AML-193 (cell line): Measurements from ENCODE around the gene ASGR2.
"Not testable (repeated sequence)": the region's sequence is repeated elsewhere in the genome, so short reads cannot be mapped to it uniquely, and the experiment has no call there.

Experiments
- DNase-seq, 2 experiments: peaks; one replicate each; lab custom pipeline; 2025; lab: John Stamatoyannopoulos, UW

The ASGR2 gene

DNA sequence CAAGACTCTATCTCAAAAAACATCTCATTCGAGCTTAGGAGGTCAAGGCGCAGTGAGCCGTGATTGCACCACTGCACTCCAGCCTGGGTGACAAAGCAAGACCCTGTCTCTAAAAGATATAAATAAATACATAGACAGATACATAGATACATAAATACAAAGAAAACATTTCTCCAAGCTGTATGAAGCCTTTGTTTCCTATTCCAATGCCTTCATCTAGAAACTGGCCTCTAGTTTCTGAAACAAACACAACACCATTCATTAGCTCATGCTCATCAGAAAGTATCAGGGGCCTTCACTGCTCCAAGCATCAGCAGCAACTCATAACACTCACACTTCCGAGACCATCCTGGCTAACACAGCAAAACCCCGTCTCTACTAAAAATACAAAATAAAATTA, 10.3 kb upstream of the ASGR2 start:
- DNase-seq: no peak

DNA sequence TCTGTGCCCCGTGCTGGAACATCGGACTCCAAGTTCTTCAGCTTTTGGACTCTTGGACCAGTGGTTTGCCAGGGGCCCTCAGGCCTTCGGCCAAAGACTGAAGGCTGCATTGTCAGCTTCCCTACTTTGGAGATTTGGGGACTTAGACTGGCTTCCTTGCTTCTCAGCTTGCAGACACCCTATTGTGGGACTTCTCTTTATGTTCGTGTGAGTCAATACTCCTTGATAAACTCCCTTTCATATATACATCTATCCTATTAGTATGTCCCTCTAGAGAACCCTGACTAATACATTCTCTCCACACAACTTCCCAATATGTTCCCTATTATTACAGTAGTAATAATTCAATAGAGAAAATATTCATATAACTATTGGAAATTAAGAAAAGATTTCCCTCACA, 9.2 kb upstream of the ASGR2 start:
- no peak for DNase-seq

- no peak for DNase-seq
These were observed 7.8 kb upstream of the ASGR2 start for GRCh38 chr17:7122381-7122780.

DNA sequence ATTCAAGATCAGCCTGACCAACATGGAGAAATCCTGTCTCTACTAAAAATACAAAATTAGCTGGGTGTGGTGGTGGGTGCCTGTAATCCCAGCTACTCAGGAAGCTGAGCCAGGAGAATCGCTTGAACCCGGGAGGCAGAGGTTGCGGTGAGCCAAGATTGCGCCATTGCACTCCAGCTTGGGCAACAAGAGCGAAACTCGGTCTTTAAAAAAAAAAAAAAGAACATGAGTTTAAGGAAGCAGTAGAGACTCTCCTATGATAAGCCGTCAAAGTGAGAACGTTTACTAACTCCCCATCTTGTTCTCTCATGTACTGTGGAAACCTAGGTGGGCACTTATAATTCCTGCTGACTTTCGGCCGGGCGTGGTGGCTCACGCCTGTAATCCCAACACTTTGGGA, 6.0 kb upstream of the ASGR2 start:
- peak; percentile 26 to 31 for DNase-seq

GRCh38 chr17:7120123-7120522, 5.5 kb upstream of the ASGR2 start:
- DNase-seq: no peak

DNA sequence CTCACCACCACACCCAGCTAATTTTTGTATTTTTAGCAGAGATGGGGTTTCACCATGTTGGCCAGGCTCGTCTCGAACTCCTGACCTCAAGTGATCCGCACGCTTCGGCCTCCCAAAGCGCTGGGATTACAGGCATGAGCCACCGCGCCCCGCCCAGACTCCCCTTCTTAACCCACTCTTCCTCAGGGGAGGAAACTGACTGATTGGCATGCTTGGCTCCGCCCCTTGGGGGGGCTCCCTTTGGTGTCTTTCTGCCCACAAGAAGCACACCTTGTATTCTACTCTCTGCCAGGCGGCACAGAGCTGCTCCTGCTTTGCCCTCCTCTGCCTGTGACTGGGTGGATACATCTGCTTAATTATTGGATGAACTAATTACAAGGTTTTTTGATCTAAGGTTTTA, 4.7 kb upstream of the ASGR2 start:
- DNase-seq: no peak

GRCh38 chr17:7114875-7115614, 423 bp upstream of the ASGR2 start:
- DNase-seq: no peak

DNA sequence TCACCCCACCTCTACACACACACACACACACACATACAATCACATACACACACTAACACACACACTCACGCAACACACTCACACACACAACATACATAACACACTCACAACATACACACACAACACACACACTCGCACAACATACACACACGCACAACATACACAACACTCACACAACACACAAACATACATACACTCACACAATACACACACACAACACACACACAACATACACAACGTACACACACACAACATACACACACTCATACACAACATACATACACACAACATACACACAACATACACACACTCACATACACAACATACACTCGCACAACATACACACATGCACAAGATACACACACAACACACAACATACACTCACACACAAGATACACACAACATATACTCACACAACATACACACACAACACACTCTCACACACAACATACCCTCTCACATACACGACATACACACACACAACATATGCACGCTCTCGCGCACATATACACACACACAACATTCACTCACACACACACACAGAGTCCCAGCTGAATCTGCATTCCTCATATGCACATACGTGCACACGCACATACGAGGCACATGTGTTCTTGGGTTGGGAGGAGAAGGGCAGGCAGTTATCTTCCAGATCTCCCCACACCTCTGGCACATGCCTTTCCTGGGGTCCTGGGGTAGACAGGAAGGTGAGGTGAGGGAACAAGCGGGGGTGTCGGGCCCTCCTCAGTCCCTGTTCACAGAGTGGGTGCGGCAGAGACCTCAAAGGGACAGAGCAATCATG, 1.1 kb downstream of the ASGR2 start:
- no peak for DNase-seq

DNA sequence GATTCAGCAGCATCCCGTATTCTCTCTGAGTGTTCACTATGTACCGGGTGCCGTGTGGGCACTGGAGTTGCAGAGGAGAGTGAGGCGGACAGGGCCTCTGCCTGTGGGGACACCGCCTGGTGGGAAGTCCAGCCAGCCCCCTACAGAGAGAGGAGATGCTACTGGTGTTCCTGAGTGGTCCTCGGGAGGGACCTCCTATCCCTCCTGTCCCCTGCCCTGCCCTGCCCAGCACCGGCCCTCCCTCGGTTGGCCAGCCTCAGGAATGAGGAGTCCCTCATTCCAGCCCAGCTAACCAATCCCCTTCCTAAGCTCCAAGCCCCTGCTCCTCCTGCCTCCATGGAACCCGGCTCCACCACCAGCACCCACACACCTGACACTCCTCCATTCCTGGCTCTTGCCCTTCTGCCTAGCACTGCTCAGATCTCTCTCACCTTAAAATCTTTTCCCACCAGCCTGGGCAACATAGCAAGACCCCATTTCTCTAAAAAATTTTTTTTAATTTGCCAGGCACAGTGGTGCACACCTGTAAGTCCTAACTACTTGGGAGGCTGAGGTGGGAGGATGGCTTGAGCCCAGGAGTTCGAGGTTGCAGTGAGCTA, 2.0 kb downstream of the ASGR2 start:
- no peak for DNase-seq

- DNase-seq: no peak
These were observed 2.7 kb downstream of the ASGR2 start for GRCh38 chr17:7111784-7112509.

GRCh38 chr17:7110617-7111306, 3.9 kb downstream of the ASGR2 start:
- DNase-seq: no peak

- DNase-seq: no peak
These were observed 4.9 kb downstream of the ASGR2 start for GRCh38 chr17:7109461-7110322.

- no peak for DNase-seq
These were observed 5.6 kb downstream of the ASGR2 start for GRCh38 chr17:7108981-7109380.

GRCh38 chr17:7108560-7108925, 6.1 kb downstream of the ASGR2 start:
- no peak for DNase-seq

- no peak for DNase-seq
These were observed 6.6 kb downstream of the ASGR2 start for GRCh38 chr17:7107795-7108559.

GRCh38 chr17:7107012-7107754, 7.4 kb downstream of the ASGR2 start:
- DNase-seq: no peak

DNA sequence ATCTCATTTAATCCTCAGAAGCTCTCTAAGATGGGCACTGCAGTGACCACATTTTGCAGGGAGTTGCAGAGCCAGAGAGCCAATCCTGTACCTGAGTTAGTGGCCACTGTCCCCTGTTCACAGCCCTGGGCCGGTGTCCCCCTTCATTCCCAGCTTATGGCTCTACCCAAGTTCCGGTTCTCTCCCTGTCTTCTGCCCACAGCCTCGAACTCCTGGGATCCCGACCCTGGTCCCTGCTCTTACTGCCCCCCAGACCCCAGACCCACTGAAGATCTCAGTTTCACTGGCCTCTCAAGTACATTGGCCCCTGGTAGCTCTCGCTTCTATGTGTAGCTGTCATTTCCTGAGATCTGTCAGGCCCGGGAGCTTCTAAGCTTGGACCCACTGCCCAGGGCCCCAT, 12.2 kb downstream of the ASGR2 start:
- DNase-seq: no peak

- DNase-seq: no peak
These were observed 13.1 kb downstream of the ASGR2 start for GRCh38 chr17:7101531-7101930.

DNA sequence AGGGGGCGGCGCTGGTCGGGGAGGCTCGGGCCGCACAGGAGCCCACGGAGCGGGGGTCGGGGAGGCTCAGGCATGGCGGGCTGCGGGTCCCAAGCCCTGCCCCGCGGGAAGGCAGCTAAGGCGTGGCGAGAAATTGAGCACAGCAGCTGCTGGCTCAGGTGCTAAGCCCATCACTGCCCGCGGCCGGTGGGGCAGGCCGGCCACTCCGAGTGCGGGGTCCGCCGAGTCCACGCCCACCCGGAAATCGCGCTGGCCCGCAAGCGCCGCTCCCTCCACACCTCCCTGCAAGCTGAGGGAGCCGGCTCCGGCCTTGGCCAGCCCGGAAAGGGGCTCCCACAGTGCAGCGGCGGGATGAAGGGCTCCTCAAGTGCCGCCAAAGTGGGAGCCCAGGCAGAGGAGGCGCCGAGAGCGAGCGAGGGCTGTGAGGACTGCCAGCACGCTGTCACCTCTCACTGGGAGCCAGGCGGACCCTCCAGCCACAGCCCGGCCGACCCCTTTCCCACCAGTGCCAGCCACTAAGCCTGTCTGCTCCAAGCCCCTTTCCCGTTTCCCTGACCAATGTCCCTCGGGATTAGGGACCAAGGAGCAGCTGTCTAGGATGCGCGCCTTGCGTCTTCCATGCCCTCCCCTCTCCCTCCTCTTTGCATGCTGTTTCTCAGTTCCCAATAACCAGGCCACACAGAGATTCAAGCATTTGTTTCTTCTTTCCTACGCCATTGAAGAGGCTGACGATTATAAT, 13.8 kb downstream of the ASGR2 start:
- not testable (repeated sequence) for DNase-seq
